Measurements from ENCODE around the gene SH3PXD2A. TPM values are rescaled to one million over a fixed set of nuclear protein-coding genes. Genes with fewer than 3 reads are reported as not detected.
"Not testable (repeated sequence)": the region's sequence is repeated elsewhere in the genome, so short reads cannot be mapped to it uniquely, and the experiment has no call there.

Gene SH3PXD2A
- total RNA-seq, 4 donors from 2014 or later = 128 to 154 (median 136) TPM

- DNase-seq (ENCODE audit: low spot score in 2 of 2) = no peak
- no peaks in the 10 kb centered on the region for H3K36me3 ChIP-seq
- TF ChIP-seq CTCF (IDR thresholded peaks at IDR 0.05) (no peak), EP300 (IDR thresholded peaks at IDR 0.05) (no peak), POLR2A (IDR thresholded peaks at IDR 0.05) (no peak)
- H3K4me1 ChIP-seq = peaks cover 3 to 86% (median 43%) of the 10 kb centered on the region in 4 donors
- no peak overlapping the region for H3K4me3 ChIP-seq
- H3K27me3 ChIP-seq = no peaks in the 10 kb centered on the region
- H3K9me3 ChIP-seq = no peaks in the 10 kb centered on the region
- H3K27ac ChIP-seq = peak overlapping the region in 3 of 4 donors; percentile 5 to 74 (median 57)
- WGBS, 2 donors = 40 to 53% methylated on average over 6 of the region's 6 CpGs
These were observed 36.5 kb downstream of the SH3PXD2A start for GRCh38 chr10:103818765-103819374.

- H3K36me3 ChIP-seq = no peaks in the 10 kb centered on the region
- no peaks in the 10 kb centered on the region for H3K27me3 ChIP-seq
- H3K27ac ChIP-seq = peak overlapping the region in 2 of 4 donors; percentile 5 to 57
- no peak overlapping the region for H3K4me3 ChIP-seq
- peaks cover 3 to 86% (median 46%) of the 10 kb centered on the region in 4 donors for H3K4me1 ChIP-seq
- TF ChIP-seq EP300 (IDR thresholded peaks at IDR 0.05) (no peak), CTCF (IDR thresholded peaks at IDR 0.05) (no peak), POLR2A (IDR thresholded peaks at IDR 0.05) (no peak)
- DNase-seq (ENCODE audit: low spot score in 2 of 2) = no peak
- no peaks in the 10 kb centered on the region for H3K9me3 ChIP-seq
- 65 to 81% methylated on average over 3 of the region's 3 CpGs for WGBS, 2 donors
These were observed 37.3 kb downstream of the SH3PXD2A start for GRCh38 chr10:103818105-103818504.

GRCh38 chr10:103816431-103816830 is 38.9 kb downstream of the SH3PXD2A start:
- TF ChIP-seq CTCF (IDR thresholded peaks at IDR 0.05) (no peak), EP300 (IDR thresholded peaks at IDR 0.05) (no peak), POLR2A (IDR thresholded peaks at IDR 0.05) (no peak)
- Histone ChIP-seq H3K27me3 (no peaks in the 10 kb centered on the region), H3K4me1 (peaks cover 0 to 86% (median 48%) of the 10 kb centered on the region in 4 donors), H3K4me3 (no peak overlapping the region), H3K27ac (no peak overlapping the region), H3K36me3 (no peaks in the 10 kb centered on the region), H3K9me3 (no peaks in the 10 kb centered on the region)
- DNase-seq (ENCODE audit: low spot score in 2 of 2) = no peak
- 76 to 77% methylated on average over 6 of the region's 6 CpGs for WGBS, 2 donors

- Histone ChIP-seq H3K9me3 (no peaks in the 10 kb centered on the region), H3K4me1 (peaks cover 0 to 76% (median 35%) of the 10 kb centered on the region in 4 donors), H3K36me3 (no peaks in the 10 kb centered on the region), H3K27ac (peak overlapping the region in 3 of 4 donors; percentile 58 to 77 (median 60)), H3K27me3 (no peaks in the 10 kb centered on the region), H3K4me3 (no peak overlapping the region)
- DNase-seq (ENCODE audit: low spot score in 2 of 2) = no peak
- WGBS, 2 donors = 58 to 65% methylated on average over 4 of the region's 4 CpGs
- TF ChIP-seq POLR2A (IDR thresholded peaks at IDR 0.05) = no peak
- no peak for TF ChIP-seq EP300 (IDR thresholded peaks at IDR 0.05)
- no peak for TF ChIP-seq CTCF (IDR thresholded peaks at IDR 0.05)
These were observed 40.6 kb downstream of the SH3PXD2A start for GRCh38 chr10:103814626-103815370.

GRCh38 chr10:103814105-103814504 is 41.3 kb downstream of the SH3PXD2A start:
- Histone ChIP-seq H3K27ac (peak overlapping the region in 3 of 4 donors; percentile 58 to 77 (median 60)), H3K9me3 (no peaks in the 10 kb centered on the region), H3K4me1 (peaks cover 0 to 74% (median 31%) of the 10 kb centered on the region in 4 donors), H3K4me3 (no peak overlapping the region), H3K36me3 (no peaks in the 10 kb centered on the region), H3K27me3 (no peaks in the 10 kb centered on the region)
- no peak for DNase-seq (ENCODE audit: low spot score in 2 of 2)
- no peak for TF ChIP-seq EP300 (IDR thresholded peaks at IDR 0.05)
- TF ChIP-seq POLR2A (IDR thresholded peaks at IDR 0.05) = no peak
- TF ChIP-seq CTCF (IDR thresholded peaks at IDR 0.05) = no peak
- WGBS, 2 donors = 42 to 43% methylated on average over 7 of the region's 7 CpGs

GRCh38 chr10:103813312-103813711 is 42.1 kb downstream of the SH3PXD2A start:
- WGBS, 2 donors = 94 to 98% methylated on average over 4 of the region's 4 CpGs
- not testable (repeated sequence) for H3K9me3 ChIP-seq; H3K36me3 ChIP-seq; H3K27me3 ChIP-seq; H3K4me3 ChIP-seq; DNase-seq (ENCODE audit: low spot score in 2 of 2)
- peak overlapping the region in 2 of 4 donors; percentile 58 to 77 for H3K27ac ChIP-seq
- peaks cover 0 to 67% (median 27%) of the 10 kb centered on the region in 4 donors for H3K4me1 ChIP-seq
